ENCODE data around the gene PYGO1.
"Not testable (repeated sequence)": the region's sequence is repeated elsewhere in the genome, so short reads cannot be mapped to it uniquely, and the experiment has no call there.

The PYGO1 gene, protein sequence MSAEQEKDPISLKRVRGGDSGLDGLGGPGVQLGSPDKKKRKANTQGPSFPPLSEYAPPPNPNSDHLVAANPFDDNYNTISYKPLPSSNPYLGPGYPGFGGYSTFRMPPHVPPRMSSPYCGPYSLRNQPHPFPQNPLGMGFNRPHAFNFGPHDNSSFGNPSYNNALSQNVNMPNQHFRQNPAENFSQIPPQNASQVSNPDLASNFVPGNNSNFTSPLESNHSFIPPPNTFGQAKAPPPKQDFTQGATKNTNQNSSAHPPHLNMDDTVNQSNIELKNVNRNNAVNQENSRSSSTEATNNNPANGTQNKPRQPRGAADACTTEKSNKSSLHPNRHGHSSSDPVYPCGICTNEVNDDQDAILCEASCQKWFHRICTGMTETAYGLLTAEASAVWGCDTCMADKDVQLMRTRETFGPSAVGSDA

DNA sequence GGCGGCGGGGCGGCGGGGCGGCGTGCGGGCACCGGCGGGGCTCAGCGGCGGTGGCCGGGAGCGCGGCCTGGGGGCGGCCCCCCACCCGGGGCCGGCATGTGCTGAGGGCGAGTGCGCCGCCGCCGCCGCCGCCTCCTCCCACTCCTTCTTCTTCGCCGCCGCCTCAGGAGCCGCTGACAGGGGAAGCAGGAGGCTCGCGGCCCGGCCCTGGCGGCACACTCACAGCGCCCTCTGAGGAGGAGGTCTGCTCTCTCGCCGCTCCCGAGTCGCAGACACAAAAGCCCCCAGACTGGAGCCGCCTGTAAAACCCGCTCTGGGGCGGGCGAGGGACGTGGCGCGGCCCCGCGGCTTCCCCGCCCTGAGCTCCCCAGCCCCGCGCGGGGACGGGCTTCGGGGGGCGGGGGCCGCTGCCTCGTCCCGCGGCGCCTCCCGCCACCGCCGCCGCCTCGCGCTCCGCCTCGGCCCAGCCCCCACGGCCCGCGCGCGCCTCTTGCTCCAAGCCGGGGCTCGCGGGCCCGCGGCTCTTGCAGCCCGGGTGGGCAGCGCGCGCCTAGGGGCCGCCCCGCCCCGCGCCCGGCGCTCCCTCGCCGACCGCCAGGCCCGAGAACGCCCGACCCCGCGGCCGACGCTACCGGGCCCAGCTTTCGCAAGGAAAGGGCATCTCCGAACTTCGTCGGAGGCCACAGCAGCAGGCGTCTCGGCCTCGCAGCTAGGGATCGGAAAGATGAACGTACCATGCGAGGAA is at the start of gene PYGO1:
PYGO1 (minus strand) TSS at position 276 of the 745 bp plus-strand sequence. CDS start 462 bp downstream, outside the sequence.
- DNase-seq: peak; percentile 69

DNA sequence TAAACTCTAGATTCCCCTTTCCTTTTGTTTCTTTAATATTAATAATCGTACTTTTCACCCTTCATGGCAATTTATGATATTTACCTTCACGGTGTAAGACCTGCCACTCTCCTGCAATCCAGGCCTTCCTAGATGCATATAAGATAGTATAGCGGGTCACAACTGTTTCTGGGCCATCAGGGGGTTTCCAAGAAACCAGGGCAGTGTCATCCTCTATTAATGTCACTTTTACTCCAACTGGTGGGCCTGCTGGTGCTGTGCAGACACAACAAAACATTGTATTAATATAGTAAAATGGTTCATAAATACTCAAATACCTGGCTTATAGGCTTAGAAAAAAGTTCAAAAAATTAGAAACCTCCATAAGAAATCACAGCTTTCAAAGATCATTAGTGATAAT is 48.9 kb upstream of the PYGO1 start:
- DNase-seq: no peak

DNA sequence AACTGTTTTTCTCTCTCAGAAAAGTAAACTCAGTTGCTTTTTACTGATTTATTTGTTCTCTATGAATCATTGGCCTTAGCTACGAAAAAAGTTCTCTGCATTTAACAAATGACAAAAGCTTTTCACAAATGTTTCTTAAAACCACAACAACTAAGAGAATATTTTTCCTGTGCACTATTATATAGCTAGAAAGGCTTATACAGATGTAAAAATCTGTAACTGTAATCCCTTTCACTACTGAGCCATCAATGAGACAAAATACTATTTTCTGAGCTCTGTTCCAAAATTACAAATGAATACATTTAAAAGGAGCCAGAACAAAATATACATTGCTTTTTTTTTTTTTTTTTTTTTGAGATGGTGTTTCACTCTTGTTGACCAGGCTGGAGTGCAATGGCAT is 45.6 kb upstream of the PYGO1 start:
- no peak for DNase-seq

DNA sequence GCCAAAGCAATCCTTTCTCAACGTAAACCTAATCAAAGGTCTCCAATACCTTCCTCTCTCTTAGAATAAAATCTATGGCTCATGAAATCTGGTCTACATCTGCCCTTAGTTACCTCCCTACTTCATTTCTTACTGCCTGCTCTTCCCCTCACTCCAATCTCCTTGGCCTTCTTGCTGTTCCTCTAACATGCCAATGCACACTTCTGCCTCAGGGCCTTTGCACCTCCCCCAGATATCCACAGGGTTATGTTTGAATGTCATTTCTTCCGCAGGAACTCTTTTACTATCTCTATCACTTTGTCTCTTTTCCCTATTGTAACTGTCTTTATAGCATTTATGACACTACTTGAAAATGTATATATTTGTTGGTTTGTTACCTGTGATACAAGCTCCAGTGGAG is 44.3 kb upstream of the PYGO1 start:
- DNase-seq: no peak

DNA sequence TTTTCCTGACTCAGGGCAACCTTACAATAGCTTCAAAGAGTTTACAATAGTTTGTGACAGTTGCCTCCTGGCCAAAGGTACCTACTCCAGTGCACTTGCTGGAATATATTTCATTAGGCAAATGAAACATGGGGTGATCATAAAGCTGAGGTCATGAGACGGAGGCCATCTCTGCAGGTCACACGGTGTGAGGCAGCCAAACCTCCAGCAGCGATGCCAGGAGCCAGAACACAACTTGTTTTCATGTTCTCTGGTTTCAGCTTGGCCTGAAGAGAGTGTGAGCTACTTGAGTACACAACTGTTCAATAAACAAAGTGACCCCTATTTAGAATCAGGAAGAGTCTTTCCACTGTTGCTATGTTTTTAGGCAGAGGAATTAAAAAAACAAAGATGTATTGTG is 42.7 kb upstream of the PYGO1 start:
- DNase-seq: no peak

DNA sequence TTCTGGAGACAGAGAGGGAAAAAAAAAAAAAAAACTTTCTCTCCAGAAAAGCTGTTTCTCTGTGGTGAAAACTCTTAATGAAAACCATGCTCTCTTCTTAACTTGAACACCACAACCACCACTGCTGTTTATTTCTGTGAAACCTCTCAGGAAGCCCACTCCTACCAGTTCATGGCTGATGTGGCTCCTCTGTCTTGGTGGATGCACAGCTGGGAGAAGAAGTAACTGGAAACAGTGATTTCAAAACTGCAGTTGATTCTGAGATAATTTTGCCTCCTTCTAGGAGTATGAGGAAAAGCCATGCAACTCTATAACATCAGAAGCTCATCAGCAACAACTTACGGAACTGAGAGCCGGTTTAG is 40.2 kb upstream of the PYGO1 start:
- no peak for DNase-seq

DNA sequence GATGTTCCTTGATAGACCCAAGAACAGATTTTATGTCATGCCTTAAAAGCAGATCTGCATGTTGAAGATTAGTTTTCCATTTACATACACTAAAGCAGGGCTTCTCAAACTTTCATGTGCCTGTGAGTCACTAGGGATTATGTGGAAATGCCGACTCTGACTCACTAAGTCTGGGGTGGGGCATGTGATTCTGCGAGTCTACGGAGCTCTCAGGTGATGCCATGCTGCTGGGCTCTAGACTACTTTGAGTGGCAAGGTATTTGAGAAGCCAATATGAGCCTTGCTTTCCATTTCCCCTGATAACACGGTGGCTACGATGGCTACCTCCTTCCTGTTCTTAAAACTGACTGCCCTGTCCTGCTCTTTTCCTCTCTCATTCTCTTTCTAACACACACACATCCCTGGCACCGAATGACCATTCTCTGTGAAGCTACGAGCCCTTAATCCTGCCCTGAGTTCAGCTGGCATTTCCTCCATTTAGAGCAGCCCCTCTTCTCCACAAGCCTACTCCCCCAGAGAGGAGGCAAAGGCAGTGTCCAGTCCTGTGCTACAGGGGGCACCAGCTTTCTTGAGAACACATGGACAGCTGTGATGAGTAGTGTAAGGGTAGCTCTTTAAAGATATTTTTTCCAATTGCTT is 39.7 kb upstream of the PYGO1 start:
- DNase-seq: no peak

DNA sequence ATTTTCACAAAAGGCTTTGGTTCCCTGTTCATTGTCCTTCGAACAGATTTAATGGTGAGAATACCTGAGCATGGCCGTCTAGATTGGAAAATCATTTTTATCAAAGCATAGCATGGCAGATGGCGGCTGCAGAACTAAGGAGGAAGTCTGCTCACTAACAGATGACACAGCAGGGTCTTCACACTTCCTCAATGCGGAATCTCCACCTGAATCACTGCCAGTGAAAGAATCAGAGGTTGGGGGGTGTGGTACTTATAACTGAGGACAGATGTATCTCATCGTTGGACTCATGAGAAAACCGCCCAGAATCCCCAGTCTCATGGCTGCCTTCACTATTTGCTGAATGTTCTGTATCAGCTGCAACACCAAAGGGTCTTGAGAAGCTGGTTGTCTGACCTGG is 31.6 kb upstream of the PYGO1 start:
- no peak for DNase-seq

DNA sequence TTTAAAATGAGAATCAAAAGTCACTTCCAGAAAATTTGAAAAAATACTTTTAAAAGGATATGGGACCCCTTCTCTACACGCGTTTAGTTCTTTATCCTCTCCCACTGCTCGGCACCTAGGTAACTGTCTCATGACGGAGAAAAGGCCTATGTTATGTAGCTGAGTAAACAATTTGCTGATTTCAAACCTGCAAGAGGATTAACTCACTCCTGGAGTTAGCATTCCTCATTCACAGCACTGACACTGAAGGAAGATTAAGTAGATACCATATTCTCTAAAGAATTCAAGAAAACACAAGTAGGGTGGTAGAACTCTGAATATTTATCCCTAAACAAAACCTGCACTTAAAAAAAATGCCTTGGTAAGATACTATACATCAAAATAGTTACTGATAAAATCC is 30.2 kb upstream of the PYGO1 start:
- DNase-seq: no peak

DNA sequence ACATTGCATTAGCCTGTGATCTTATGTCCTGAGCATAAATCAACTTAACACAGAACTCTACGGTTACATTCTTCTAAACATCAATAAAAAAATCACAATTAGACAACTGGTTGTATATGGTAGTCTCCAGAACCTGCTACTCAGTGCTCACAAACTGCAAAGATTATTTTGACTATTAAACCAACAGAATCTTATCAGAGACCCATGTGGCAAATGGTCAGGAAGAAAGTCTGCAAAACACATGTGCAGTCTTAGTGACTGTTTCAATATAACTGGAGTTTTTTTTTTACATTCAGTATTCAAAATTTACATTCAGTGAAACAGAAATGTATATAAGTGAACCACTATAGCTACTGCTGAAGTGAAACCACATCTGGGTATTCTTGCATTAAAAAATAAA is 27.3 kb upstream of the PYGO1 start:
- no peak for DNase-seq

DNA sequence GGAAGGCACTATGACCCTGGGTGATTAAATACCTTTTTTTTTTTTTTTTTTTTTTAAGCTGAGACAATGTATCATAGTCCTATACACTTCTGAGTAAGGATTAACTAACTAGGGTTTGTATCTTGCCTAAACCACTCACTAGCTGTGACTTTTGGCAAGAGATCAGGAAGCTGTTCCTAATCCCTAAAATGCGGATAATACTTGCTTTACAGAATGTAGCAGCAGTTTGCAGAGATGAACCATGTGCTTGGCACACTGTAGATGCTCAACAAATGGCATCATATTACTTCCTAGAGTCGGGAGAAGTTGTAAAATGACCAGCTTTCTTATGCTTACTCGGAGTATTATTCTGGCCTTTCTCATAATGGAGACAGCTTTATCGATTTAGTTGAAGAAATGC is 25.6 kb upstream of the PYGO1 start:
- no peak for DNase-seq

DNA sequence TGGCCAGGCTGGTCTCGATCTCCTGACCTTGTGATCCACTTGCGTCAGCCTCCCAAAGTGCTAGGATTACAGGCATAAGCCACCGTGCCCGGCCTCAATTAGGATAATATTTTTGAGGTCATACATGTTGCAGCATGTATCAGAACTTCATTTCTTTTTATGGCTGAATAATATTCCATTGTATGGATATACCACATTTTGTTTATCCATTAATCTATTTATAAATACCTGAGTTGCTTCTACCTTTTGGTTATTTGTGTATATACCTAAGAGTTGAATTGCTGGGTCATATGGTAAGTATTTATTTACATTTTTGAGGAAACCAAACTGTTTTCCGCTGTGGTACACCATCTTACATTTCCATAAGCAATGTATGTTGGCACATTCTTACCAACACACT is 18.1 kb upstream of the PYGO1 start:
- DNase-seq: no peak

DNA sequence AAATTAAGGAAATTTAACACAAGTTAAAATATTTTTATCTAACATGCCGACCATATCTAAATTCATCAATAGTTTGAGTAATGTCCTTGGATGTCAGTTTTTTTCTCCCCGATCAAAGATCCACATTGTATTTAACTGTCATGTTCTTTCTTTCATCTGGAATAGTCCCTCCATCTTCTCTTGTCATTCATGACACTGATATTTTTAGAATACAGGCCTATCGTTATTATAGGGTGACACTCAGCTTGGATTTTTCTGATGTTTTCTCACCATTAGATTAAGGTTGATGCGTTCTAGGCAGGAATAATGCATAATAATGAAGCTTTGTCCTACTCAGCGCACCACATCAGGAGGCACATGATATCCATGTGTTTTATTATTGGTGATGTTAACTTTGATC is 13.2 kb upstream of the PYGO1 start:
- DNase-seq: no peak

DNA sequence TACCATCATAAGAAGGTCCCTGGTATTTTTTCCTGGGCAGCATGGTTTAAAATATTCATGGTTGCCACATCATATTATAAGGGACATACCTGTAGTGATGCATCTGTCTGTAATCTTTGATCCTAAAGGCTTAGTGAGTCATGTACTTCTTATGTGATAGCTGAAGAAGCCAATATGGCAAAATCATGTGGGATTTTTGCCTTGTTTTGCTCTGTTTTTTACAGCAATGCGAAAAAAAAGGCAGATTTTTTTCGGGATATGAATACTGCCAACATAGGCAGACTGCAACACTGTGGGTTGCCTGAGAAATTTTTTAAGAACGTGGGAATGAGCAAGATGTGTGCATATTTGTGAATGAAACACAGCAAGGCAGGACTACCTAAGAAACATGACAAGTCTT is 11.3 kb upstream of the PYGO1 start:
- no peak for DNase-seq

DNA sequence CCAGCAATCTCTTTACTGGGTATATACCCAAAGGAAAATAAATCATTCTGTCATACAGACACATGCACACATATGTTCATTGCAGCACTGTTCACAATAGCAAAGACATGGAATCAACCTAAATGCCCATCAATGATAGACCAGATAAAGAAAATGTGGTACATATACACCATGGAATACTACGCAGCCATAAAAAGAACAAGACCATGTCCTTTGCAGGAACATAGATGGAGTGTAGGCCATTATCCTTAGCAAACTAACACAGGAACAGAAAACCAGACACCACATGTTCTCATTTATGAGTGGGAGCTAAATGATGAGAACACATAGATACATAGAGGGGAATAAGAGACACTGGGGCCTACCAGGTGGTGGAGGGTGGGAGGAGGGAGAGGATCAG is 4.9 kb upstream of the PYGO1 start:
- not testable (repeated sequence) for DNase-seq

DNA sequence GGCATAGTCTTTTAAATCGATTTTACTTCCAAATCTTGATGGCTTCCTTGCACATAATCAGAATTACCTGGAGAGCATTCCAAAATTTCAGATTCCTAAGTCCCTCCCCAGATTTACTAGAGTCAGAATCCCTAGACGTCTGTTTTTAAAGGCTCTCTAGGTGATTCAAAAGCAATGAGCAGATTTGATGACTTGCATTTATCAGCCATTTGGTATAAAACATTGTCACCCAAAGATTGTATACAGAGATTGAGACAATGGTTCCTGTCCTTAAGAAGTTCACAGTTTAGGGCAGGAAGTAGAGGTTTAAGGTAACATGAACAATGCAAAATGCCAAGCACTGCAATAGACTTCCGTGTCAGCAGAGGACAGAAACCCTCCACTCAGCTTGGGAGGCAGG is 2.6 kb upstream of the PYGO1 start:
- no peak for DNase-seq

DNA sequence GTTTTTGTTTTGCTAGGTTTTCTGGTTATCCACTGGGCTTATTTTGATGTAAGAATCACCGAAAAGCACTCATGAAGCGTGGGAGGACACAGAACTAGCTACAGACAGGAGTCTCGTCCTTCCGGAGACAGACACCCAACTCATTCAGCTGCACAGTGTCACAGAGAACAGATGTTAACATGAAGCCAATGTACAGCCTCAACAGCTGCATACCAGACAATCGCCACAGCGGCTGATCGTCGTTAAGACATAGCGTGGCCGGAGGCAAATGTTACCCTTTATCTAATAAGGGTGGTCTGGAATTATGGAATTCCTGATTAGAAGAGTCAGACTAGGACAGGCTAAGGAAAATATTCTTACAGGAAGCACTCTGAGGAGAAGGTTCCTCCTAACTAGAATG is 1.1 kb upstream of the PYGO1 start:
- DNase-seq: no peak

DNA sequence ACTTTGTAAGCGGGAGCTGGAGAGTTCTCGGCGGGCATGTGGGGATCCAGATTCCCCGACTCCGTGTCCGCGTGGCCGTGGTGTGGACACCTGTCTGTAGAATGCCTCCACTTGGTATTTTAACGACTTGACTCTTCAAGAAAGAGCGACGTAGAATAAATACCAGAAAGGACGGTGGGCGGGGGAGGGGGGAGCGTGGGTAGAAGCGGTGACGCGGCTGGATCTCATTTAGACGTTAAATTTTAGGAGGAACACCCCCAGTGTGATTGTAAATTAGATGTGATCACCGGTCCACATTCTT is 620 bp upstream of the PYGO1 start:
- DNase-seq: no peak

DNA sequence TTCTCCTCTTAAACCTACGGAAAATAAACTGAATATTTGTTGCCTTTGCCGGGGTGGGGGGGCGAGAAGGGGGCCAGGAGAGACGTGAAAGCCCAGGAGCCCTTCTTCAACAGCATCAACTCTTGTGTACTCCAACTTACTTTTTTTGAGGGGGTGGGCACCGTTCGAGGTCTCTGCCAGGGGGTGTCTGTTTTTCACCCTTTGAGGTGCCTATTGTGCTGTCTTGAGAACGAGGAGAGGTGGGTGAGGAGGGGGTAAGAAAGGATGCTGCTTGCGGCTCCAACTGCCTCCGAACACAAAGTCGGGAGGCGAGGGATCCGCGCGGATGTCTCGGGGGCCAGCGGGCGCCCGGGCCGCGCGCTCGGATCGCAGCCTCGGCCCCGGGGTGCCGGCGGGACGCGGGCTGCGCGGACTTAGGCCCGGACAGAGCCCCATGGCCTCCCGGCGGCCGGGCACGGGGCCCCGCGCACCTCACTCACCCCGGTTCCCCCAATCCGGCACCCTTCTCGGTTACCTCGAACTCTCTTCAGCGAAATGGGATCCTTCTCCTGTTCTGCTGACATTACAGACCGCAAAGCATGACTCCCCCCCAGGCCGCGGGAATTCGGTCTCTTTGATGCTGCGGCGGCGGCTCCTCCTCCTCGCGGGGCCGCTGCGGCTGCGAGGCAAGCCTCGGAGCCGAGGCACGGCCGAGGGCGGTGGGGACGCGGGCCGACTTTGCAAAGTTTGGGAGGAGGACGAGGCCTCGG is 650 bp downstream of the PYGO1 start:
- peak; percentile 60 for DNase-seq

DNA sequence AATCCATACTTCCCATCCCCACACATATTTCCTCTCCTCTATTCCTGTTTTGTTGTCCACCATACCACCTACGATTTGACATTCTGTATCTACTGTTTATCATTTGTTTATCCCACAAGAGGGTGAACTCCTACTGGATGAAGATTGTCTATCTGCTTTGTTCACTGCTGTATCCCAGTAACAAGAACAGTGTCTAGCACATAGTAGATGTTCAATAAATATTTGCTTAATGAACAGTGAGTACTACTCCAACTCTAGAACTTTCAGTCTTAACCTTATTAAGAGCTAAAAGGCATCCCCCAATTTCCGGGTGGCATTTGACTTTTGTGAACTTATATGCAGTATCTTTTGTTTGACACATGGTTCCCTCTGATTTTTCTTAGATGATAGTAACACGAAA is 1.3 kb downstream of the PYGO1 start:
- no peak for DNase-seq

DNA sequence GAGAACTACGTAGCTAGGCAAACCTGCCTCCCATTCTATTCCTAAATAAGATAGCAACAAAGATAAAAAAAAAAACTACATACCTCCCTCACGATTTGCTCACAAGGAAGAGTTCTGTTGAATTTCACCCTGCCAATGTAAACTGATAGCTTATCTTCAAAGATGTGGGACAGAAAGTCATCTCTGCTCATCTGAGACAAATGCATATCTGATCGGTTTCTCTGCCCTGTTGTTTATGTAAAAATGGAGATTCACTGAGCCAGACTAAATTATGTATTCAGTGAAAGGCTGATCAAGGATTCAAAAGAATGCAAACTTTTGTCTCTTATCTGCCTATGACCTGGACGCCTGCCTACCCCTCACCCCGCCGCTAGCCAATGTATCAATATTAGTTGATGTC is 11.2 kb downstream of the PYGO1 start:
- no peak for DNase-seq

DNA sequence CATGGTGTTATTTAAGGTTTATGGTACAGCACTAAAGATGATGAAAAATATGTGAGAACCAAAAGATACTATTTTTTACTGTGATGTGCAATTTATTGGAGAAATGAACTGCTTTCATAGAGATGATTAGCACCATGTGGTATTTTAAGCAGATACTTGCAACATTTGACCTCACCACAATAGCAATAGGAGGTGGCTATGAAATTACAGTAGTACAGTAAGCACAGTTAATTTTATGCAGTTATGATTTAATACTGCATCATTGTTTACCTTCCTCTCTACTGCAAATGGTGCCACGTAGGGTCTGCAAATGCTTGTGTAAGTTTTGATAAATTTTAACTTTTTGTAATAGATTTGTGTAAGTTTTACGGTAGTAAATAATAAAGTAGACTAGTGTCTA is 14.0 kb downstream of the PYGO1 start:
- DNase-seq: no peak

DNA sequence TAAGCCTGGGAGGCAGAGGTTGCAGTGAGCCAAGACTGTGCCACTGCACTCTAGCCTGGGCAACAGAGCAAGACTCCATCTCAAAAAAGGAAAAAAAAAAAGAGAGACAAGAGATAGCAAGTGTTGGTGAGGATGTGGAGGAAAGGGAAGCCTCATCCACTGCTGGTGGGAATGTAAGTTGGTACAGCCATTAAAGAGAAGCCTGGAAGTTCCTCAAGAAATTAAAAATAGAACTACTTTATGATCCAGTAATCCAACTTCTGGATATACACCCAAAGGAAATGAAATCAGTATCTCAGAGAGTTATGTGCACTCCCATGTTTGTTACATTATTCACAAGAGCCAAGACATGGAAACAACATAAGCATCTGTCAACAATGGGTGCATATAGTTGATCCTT is 14.9 kb downstream of the PYGO1 start:
- DNase-seq: no peak
